HG03571 (cell line): Measurements from ENCODE around the gene MACROH2A1.

ENCODE experiments used
- ATAC-seq: cut with Tn5 transposase; IDR thresholded peaks from one replicate; pipeline ENCODE4 v1.9.1; 2021; ENCODE audit not compliant: unreplicated experiment

The MACROH2A1 gene

DNA sequence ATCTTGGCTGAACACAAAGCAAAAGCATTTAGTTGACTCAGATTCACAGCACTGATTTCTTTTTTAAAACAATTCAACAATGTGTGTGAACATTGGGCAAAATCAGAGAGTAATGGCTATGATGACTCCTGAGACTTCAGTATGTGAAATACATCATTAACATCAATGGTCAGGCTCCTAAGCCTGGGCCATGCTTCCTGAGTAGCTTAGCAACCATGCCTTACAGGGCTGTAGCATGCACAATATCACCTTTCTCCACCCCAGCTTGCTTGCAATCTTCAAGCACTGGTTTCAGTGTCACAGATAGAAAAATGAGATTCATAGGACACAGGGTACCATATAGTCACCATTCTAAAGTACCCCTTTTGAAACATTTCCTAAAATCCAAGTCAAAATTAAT, 41.3 kb downstream of the MACROH2A1 start:
- no peak for ATAC-seq

DNA sequence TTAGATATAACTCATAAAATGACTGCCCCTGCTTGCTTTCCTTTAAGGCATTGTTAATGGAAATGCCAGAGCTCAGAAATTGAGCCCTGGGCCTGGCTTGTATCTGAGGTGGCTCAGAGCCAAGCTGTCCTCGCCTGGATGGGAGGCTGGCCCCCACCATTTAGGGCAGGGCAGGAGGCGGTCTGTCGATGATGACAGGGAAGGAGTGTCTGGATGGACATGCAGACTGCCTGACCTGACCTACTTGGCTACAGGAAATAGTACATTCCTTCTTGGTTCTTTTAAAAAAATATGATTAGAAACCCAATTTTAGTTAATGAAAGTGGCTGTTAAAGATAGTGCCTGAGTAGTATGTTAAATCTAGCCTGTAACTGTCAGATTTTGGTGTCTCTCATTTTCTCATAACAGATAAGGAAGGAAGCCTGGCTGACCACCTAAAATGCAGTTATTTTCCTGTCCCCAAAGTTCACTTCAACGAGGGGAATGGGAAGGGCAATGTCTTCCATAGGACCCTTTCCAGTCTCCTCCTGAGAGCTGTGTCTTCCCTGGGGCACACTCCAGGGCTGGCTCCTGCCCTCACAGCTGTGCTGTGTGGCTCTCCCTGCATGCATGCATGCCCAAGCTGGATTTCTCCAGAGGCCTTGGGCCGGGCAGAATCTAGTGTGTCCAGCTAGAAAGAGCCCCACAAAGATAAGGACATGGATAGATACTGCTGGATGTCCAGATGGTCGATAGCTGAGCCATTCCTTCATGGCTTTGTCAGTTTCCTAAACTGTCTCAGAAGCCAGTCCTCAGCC, 42.3 kb downstream of the MACROH2A1 start:
- ATAC-seq: no peak

DNA sequence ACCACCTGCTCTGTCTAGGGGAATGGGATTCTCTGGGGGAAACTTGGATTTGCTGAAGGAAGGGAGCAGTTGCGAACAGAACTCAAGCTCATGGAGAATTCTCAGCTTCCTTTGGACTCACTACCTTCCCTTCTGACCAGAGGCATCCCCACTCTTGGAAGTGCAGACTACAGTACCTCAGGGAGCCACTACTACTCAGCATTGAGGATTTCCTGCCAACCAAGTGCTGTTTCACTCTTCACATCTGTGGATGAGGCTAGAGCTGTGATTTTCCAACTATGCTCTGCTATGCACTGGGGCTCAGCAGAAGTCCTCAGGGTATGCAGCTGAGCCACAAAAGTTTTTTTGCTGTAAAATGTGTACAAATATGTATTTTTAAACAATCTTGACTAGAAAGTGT, 43.9 kb downstream of the MACROH2A1 start:
- no peak for ATAC-seq

DNA sequence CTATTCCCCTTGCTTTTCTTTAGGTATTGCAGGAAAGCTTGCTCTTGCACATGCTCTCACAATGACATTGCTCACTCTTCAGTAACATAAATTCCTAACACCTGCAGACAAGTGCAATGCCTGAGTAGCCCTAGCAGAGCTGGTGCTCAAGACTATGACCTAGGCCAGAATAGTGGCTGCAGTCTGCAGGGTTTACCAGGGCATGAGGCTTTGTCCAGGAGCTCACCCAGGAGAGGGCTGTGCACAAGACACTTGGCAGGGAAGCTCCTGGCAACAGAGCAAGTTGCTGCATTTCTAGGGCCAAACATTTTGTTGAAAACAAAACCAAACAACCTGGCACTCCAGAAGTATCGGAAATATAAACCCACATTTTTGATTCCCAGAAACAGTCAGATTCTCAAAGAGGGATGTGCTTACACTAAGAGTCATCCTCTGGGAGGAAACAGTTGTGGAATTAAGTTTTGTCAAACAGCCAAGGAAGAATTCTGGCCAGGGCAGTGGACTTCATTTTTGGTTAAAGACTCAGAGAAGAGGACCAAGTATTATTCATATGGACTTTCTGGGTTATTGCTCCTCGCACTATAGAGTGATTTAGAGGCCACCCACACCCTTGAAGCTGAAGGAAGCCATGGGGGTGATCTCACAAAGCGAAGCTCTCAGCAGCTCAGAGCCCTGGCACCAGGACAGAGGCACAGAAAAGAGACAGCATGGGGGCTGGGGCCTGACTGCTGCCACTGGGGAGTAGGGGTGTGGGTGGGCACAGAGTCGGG, 44.9 kb downstream of the MACROH2A1 start:
- ATAC-seq: no peak

DNA sequence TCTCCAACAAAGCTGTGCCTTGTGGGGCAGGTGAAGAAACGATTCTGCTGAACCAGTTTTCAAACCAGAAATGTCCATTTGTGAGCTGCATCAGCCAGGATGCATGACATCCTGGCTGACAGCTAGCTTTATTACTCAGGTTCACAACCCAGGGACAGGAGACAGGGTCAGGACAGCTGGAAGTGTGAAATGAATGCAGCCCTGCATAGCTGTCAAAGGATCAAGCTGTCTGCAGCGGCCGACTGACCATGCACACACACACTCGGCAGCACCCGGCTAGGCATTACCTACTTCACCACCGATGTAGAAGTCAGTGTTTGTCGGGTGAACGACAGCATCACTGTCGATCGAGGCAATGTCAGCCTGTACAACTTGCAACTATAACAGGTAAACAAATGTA, 48.5 kb downstream of the MACROH2A1 start:
- ATAC-seq: no peak

DNA sequence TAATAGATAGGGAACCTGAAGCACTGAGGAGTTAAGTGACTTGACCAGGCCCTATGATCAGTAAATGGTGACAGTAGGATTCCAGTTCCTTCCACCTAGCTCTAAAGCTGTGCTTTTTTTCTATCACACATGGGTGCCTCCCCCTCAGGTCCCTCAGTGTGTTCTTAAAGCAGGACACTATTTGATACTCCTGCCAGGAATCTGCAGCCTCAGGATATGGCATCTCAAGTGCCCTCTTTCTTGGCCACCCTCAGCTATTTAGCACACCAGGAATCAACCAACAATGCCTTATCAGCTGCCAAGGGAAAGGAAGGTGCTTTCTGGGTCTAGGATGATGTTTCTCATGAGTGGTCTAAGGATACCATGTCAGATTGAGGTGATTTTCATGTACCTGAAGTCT, 49.1 kb downstream of the MACROH2A1 start:
- no peak for ATAC-seq

DNA sequence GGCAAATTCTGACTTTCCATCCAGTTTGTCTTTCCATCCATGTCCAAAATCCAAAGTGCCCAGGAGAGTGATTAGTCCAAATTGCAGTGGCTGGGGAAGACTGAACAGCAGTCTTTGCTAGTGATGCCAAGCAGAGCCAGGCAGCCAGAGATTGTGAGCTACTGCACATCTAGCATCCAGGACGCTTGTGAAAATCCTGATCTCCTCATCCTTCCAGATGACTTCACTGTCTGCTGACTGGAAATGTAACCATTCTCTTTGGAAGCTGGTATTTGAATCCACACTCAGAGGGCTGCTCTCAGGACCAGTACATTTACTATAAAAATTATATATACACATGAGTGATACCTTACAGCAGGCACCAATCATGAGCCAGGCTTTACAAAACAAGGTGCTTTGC, 49.6 kb downstream of the MACROH2A1 start:
- no peak for ATAC-seq

DNA sequence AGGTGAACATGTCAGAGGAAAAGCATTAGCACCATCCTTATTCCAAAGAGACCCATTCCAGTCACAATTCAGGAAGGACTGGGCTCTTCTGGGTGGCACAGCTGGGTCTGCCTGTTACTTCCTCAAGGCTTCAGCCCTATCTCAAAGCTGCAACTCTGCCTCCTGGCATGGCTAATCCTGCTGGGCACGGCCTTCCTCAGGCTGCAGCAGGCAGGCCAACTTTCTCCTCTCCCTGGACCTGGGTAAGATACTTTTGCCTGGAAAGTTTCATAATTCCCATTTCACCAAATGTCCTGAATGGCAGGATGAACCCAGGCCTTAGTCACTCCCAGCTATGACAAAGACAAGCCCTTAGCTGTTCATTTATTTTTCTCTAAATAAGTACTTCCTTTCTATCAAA, 50.1 kb downstream of the MACROH2A1 start:
- ATAC-seq: no peak

DNA sequence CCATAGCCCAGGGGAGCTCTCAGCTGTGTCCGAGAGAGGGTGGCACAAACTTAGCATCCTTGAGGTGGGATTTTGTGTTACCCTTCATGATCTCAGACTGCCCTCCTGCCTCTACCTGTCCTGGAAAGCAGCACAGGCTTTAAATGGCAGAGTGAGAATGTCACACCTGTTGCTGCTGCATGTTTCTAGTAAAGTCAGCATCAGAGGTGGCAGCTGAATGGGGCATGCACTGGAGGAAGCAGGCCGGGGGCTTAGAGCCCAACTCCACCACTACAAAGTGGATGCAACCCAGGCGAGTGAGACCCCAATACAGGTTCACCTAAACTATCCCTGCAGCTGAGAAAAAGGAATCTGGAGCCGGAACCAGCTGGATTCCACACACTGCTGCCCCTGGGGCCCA, 51.6 kb downstream of the MACROH2A1 start:
- no peak for ATAC-seq

DNA sequence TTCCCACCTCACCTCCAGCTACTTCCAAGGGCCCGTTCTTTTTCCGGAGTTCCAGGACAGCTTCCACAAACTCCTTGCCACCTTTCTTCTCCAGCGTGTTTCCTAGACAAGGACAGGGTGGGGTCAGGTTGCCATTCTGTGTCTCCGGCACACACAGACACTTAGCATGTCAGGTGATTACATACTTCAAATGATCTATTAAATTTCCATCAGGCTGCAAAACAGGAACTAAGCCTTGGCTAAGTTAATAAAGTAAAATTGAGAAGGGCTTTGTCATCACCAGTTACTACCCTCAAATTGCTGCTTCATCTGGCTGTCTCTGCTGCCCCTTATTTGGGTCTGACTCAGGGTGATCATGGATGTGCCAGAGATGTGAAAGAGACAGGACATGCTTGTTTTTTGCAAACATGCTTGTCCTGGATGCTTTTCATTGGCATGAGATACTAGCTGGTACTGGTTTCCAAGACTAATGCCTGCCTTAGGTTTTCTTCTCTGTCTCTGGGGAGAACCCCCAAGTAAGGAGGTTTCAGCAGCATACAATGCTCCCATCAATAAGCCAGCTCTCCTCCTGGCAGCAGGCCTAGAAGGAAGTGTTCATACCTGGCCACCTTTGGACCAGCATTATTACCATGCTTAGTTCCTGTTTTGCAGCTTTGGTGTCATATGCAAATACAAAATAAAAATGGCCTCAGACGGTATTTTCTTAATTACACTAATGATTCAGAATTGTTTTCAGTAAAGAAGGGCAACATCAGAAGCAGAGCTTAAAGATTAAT, 52.9 kb downstream of the MACROH2A1 start:
- no peak for ATAC-seq

DNA sequence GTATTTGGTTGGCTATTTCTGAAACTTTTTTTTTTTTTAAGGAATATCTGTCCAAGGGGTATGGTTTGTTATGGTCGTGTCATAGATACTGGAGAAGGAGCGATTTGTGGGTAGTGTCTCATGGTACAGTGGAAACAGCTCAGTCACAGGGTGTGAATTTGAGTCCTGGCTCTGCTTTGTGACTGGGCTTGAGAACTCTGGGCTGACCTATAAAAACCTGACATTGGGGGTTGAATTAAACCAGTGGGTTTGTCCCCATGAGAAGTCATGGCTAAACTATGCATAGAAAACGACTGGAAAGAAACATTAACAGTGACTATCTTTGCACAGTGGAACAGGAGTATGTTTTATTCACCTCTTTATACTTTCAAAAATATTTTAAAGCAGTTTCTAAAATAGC, 54.7 kb downstream of the MACROH2A1 start:
- no peak for ATAC-seq

DNA sequence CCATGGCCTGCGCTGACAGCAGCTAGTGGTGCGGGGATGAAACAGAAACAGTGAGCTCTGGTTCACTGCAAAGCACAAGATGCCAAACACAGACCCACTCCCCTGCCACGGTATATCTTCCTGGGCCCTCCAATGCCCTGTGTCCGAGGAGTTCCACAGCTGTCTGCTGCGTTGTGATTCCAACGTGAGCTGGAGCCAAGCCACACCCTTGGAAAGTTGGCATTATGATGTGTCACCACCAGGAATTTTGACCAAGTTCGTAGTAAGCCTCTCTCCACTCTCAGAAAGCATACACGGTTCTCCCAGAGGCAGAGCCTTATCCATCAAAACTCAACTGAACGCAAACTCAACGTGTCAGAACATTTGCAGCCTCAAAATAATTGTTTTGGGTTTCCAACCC, 55.6 kb downstream of the MACROH2A1 start:
- ATAC-seq: no peak

DNA sequence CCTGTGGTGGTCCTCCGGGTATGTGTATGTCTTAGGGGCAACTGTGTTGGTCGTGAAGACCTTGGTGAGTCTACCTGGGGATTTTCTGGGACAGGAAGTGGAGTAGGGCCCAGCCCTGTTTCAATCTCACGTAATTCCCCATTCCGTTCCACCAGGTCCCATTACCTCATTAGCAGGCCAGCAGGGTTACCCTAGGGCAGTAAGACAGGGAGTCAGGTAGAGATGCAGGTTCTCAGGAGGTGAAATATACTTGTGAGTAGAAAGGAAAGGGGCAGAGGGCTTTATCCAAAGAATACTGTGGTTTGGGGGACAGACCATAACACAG, 56.5 kb downstream of the MACROH2A1 start:
- ATAC-seq: no peak

DNA sequence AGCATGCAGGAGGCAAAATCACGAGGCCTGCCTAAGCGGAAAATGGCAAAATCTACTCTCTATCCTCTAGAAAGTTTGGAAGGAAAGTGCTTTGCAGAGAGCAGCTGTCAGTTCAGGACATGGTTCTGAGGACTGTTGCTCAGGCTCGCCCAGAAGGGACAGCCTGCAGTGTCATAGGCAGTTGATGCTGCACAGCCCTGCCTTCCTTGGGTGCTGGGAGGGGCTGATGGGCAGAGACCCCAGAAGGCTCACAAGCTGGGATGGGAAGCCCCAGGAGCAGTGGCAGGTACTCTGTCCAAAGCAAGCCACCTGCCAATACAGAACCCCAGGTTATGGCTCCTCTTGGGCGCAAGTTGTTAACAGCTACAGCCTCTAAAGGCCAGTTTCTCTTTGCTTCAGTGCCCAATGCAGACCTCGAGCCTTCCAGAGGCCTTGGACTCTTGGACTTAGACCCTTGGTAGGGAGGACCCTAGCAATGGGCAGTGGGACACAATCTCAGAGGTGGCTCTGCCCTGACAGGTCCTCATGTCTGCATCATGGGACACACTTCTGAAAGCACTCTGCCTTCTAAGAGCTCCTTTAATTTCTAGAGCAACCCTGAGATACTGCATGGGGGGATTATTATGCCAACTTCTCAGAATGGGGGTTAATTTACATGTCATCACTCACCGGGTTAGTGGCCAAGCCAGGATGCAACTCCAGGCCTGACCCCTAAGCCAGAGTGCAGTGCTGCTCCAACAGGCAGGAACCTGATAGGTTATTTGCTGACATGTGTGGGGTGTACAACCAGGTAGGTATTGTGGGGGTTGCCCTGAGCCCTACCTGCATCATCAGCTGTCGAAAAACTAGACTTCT, 57.1 kb downstream of the MACROH2A1 start:
- ATAC-seq: no peak

DNA sequence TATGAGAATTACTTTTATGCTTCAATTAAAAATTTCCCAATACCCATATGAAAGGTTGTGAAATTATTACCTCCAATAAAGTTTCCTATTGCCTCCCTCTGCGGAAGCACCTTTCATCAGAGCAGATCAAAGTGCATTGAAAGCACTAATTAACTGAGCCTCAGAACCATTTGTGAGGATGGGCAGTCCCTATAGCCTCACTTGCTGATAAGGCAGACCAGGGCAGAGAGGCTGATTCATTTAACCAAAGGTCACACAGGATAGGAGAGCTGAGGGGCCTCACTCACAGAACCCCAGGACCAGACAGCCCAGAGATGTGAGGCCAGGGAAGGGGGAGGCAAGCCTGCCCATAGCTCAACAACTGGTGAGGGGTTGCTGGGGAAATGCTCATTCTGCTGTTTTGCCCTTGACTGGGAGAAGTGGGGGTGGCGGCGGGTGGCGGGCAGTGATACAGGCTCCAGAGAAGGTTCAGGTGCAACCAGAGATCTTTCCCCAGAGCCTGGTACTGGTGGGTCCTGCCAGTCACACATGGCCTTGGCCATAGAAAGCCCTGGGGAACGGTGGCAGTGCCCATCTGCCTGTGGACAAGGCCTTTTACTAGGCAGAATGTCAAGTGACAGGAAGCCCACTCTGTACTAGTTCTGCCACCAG, 57.9 kb downstream of the MACROH2A1 start:
- no peak for ATAC-seq

DNA sequence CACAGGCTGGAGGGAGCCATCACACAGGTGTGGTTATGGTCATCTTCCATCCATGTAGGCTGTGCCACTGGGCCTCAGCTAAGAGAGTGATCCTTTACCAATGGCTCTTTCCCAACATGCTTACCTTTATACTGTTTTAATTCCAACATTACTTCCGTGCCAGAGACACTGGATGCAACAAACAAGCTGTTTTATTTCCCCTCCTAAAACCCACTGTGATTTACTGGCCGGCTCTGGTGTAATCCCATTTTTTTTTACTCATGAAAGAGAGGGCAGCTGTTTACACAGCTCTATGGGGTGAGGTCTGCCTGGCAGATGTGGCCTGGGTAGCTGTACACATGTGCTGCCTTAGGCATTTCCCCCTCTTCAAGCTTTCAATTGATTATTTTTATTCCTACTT, 58.5 kb downstream of the MACROH2A1 start:
- no peak for ATAC-seq

DNA sequence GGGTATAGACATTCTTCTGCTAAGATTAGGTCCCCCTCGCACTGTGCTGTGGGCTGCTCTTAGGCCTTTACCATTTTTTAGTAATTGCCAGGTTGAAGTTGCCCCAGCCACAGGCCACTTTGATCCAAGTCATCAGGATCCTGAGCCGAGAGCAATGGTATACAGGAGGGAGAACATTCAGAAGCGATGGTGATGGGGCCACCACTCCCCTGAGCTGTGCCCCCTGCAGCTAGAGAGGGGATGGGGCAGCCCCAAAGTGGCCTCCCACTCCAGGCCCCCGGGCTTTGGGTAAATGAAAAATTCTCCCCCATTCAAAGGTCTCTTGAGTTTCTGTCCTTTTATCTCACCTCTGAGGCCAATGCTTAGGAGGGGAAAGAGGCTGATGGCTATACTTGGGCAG, 59.4 kb downstream of the MACROH2A1 start:
- ATAC-seq: no peak

DNA sequence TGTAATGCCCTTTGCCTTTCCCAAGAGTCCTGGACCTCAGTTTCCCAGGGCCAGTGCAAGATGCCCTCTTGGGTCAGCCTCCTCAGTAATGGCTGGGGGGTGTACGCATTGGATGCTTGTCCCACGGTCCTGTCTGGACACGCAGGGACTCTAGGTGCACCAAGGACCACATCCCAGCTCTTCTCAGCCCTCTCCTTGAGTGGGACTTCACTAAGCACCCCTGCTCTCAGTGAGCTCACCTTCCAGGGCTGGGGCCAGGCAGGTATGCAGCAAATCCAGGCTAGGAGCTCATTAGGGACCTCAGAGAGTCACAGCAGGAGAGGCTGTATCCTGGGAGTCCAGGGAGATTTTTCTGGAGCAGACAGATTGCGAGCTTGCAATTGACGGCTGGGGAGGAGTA, 59.8 kb downstream of the MACROH2A1 start:
- ATAC-seq: no peak

DNA sequence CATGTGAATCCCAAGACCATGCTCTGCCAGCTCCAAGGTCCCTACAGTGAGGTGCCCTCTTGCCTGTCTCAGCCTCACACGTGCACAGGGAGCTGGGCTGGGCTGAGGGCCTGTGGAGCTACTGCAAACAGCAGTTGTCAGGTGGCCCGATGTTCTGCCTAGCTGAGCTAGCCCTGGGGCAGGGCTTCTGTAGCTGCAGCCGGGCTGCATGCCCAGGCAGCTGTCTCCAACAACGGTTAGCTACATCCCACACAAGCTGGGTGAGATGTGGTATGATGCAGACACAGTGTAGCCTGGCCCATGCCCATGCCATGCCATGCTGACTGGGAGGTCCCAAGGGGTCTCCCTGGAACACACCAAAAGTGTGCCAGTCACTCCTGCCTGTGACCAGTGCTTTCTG, 62.0 kb downstream of the MACROH2A1 start:
- ATAC-seq: no peak

DNA sequence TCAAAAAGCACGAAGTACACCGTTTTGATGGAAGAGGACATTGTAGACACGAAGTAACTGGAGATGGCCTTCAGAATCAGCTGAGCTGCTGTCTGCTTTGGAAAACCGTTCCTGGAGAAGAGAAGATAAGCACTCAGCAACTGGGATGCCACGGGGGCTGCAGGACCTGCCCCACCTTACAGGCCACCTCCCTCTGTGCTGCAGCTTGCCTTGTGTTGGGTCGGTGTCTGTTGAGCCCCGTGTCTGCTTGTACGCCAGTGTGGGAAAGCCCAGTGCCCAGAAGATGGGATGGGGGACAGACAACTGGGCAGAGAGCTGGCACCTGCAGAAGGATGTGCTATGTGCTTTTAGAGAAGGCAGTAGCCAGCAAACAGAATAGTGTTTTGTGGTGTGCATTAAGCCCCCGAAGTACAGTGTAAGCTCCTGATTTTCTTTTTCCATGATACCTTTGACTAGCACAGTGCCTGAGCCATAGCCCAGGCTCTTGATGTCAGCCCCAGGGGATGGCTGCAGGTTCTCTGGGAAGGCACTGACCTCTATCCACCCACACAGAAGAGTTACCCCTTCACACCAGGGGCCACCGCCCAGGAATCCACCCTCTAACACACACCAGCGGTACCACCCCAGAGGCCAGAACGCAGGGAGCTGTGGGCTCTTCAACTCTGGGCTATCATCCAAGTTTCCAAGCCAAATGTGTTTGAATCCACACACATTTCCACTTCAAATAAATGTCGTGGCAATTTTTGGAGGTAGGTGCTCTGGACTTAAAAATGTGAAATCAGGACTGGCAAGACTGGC, 63.8 kb downstream of the MACROH2A1 start:
- no peak for ATAC-seq
